Measurements from ENCODE around the gene MCTP1.

DNA sequence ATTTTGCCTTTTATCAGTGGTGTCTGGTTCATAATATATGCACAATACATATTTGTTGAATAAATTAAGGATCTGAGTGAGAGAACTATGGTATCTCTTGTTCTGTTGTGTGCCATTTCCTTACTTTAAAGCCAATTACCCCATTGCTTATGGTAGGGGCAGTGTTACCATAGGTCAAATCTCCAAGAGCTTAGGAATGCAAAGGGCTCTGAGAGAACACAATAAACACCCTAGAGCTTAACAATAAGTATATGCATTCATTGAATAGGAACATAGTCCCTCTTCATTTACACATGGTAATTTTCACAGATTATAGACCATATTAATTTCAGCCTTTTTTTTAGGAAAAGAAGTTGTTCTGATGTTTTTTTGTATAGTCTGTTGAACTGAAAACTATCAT is 112.2 kb downstream of the MCTP1 start:
- no peak for TF ChIP-seq EZH2 (IDR thresholded peaks at IDR 0.05)
- TF ChIP-seq, protein P1, sequence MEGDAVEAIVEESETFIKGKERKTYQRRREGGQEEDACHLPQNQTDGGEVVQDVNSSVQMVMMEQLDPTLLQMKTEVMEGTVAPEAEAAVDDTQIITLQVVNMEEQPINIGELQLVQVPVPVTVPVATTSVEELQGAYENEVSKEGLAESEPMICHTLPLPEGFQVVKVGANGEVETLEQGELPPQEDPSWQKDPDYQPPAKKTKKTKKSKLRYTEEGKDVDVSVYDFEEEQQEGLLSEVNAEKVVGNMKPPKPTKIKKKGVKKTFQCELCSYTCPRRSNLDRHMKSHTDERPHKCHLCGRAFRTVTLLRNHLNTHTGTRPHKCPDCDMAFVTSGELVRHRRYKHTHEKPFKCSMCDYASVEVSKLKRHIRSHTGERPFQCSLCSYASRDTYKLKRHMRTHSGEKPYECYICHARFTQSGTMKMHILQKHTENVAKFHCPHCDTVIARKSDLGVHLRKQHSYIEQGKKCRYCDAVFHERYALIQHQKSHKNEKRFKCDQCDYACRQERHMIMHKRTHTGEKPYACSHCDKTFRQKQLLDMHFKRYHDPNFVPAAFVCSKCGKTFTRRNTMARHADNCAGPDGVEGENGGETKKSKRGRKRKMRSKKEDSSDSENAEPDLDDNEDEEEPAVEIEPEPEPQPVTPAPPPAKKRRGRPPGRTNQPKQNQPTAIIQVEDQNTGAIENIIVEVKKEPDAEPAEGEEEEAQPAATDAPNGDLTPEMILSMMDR (IDR thresholded peaks at IDR 0.05): no peak
- TF ChIP-seq EZH2phosphoT487 (IDR thresholded peaks at IDR 0.05): no peak

All from neural progenitor cell (in vitro differentiated cells).